A673 (cell line): ENCODE measurements around the gene HSPG2. TPM values are rescaled to one million over a fixed set of nuclear protein-coding genes. Genes with fewer than 3 reads are reported as not detected.

Experiments used
- BruUV-seq: library from RNA; stranded (reverse); fragments of 400-500 nt; replicated peaks from 2 replicates; lab custom pipeline; 2021; lab: Mats Ljungman, UMichigan
- CTCF ChIA-PET: fragments of 300-600 bp; sonication (Branson Sonifier 250); formaldehyde crosslinking; loops from one replicate; lab custom pipeline; 2022; ENCODE audit warnings: antibody characterized with exemption; lab: Charles Lee
- POLR2A ChIA-PET: fragments of 300-600 bp; sonication (Branson Sonifier 250); formaldehyde crosslinking; loops from one replicate; lab custom pipeline; 2022; ENCODE audit warnings: antibody characterized with exemption; ENCODE audit not compliant: low non-redundant PET; lab: Charles Lee
- DNase-seq: peaks from one replicate; pipeline ENCODE4 v3.0.0-alpha.2; 2015; ENCODE audit warnings: low spot score
- H3K27ac ChIP-seq: fragments of 200-600 bp; sonication (generic); 2 replicates; pipeline ENCODE4 v1.5.1; 2016; ENCODE audit warnings: mixed run types, low read depth, mild to moderate bottlenecking, mixed read lengths, antibody characterized with exemption, low read length; ENCODE audit not compliant: poor library complexity, severe bottlenecking
- H3K27me3 ChIP-seq: fragments of 200-600 bp; sonication (generic); replicated peaks from 2 replicates; pipeline ENCODE4 v1.6.1; 2017; ENCODE audit warnings: mixed run types, low read depth, mild to moderate bottlenecking, mixed read lengths, antibody characterized with exemption, low read length; ENCODE audit not compliant: insufficient read depth, poor library complexity
- H3K36me3 ChIP-seq: fragments of 200-600 bp; sonication (generic); 2 replicates; pipeline ENCODE4 v1.6.1; 2016; ENCODE audit warnings: mixed run types, mild to moderate bottlenecking, mixed read lengths, antibody characterized with exemption, low read length; ENCODE audit not compliant: insufficient read depth, poor library complexity, severe bottlenecking
- H3K4me1 ChIP-seq: fragments of 200-600 bp; sonication (generic); 2 replicates; pipeline ENCODE4 v1.6.1; 2017; ENCODE audit warnings: mixed run types, mild to moderate bottlenecking, mixed read lengths, antibody characterized with exemption, low read length; ENCODE audit not compliant: insufficient read depth, poor library complexity, severe bottlenecking
- H3K4me3 ChIP-seq: fragments of 200-600 bp; sonication (generic); 2 replicates; pipeline ENCODE4 v1.5.1; 2016; ENCODE audit warnings: low read depth, mixed run types, mild to moderate bottlenecking, mixed read lengths, low read length; ENCODE audit not compliant: poor library complexity, severe bottlenecking
- H3K9me3 ChIP-seq: fragments of 200-600 bp; sonication (generic); 2 replicates; pipeline ENCODE4 v1.6.1; 2016; ENCODE audit warnings: mixed run types, low read depth, mild to moderate bottlenecking, mixed read lengths, antibody characterized with exemption, low read length; ENCODE audit not compliant: poor library complexity, severe bottlenecking
- EZH2 ChIP-seq: fragments of 200-600 bp; sonication (generic); IDR thresholded peaks from 2 replicates; pipeline ENCODE4 v1.6.1; 2017; ENCODE audit warnings: borderline replicate concordance, low read depth, mild to moderate bottlenecking, mixed read lengths, antibody characterized with exemption, low read length; ENCODE audit not compliant: poor library complexity, severe bottlenecking
- intact Hi-C: fragments of 100-400 bp; cut with micrococcal nuclease; formaldehyde crosslinking; loops from one replicate; pipeline ENCODE4 v1.10.0; 2022; ENCODE audit not compliant: unreplicated experiment
- total RNA-seq: library from RNA; stranded (reverse); gene quantifications from 2 replicates; pipeline ENCODE4 v1.2.3, GENCODE V29; 2021
- TF ChIP-seq, protein P1 (sequence below): fragments of 300-800, 200-600 bp; sonication (generic); conservative IDR thresholded peaks from 2 replicates; pipeline ENCODE4 v1.5.1; 2017; ENCODE audit warnings: low read depth, mild to moderate bottlenecking, antibody characterized with exemption, low read length, moderate library complexity, mixed read lengths

HSPG2 gene
- total RNA-seq, 1 experiment from 2014 or later = 10.4 TPM

DNA sequence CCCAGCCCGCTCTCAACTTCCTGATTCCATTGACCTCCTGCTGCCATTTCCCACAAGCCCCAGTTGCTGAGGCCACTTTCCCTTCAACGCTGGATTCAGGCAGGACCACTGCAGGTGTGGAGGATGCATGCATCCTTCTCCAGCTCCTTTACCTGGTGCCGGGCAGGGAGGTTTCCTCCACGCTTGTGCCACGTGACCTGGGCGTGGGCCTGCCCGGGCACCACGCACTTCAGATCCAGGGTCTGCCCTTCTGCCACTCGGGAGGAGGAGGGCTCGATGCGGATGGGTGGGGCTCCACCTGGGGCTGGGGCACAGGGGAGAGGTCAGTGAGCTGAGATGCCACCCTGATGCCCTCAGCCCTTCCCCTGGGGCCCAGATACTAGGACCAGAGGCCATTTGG lies 93.1 kb downstream of the HSPG2 start:
- no peaks in the 10 kb centered on the region for H3K9me3 ChIP-seq
- CTCF ChIA-PET = no interaction called here
- no peak overlapping the region for H3K27ac ChIP-seq
- H3K27me3 ChIP-seq = no peaks in the 10 kb centered on the region
- TF ChIP-seq, protein P1, sequence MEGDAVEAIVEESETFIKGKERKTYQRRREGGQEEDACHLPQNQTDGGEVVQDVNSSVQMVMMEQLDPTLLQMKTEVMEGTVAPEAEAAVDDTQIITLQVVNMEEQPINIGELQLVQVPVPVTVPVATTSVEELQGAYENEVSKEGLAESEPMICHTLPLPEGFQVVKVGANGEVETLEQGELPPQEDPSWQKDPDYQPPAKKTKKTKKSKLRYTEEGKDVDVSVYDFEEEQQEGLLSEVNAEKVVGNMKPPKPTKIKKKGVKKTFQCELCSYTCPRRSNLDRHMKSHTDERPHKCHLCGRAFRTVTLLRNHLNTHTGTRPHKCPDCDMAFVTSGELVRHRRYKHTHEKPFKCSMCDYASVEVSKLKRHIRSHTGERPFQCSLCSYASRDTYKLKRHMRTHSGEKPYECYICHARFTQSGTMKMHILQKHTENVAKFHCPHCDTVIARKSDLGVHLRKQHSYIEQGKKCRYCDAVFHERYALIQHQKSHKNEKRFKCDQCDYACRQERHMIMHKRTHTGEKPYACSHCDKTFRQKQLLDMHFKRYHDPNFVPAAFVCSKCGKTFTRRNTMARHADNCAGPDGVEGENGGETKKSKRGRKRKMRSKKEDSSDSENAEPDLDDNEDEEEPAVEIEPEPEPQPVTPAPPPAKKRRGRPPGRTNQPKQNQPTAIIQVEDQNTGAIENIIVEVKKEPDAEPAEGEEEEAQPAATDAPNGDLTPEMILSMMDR = no peak
- no peak for TF ChIP-seq EZH2
- H3K4me3 ChIP-seq = no peak overlapping the region
- no peaks in the 10 kb centered on the region for H3K4me1 ChIP-seq
- BruUV-seq = no TSS peak
- POLR2A ChIA-PET = no interaction called here
- no peak for DNase-seq
- H3K36me3 ChIP-seq = no peaks in the 10 kb centered on the region
- intact Hi-C loops = no loop called here

DNA sequence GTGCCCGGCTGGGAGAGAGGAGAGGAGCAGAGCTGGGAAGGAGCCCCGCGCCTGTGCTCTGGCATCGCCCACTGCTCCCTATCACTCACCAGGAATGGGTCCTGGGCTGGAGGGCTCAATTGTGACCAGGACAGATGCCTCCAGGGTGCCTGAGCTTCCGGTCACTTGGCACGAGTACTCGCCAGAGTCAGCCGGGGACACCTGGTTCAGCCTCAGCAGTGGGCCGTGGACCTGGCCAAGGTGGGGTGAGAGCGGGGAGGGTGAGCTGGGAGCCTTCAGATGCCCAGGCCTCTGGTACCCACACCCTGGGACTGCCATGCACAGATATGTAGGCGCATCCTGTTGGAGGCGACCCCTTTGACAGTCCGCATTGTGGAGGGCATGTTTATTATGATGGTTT lies 93.9 kb downstream of the HSPG2 start:
- H3K36me3 ChIP-seq = no peaks in the 10 kb centered on the region
- H3K4me3 ChIP-seq = no peak overlapping the region
- intact Hi-C loops = no loop called here
- no peaks in the 10 kb centered on the region for H3K4me1 ChIP-seq
- no TSS peak for BruUV-seq
- H3K27me3 ChIP-seq = no peaks in the 10 kb centered on the region
- DNase-seq = no peak
- no peak overlapping the region for H3K27ac ChIP-seq
- H3K9me3 ChIP-seq = no peaks in the 10 kb centered on the region
- TF ChIP-seq, protein P1 = no peak
- TF ChIP-seq EZH2 = no peak
- ChIA-PET POLR2A (no interaction called here), CTCF (no interaction called here)

DNA sequence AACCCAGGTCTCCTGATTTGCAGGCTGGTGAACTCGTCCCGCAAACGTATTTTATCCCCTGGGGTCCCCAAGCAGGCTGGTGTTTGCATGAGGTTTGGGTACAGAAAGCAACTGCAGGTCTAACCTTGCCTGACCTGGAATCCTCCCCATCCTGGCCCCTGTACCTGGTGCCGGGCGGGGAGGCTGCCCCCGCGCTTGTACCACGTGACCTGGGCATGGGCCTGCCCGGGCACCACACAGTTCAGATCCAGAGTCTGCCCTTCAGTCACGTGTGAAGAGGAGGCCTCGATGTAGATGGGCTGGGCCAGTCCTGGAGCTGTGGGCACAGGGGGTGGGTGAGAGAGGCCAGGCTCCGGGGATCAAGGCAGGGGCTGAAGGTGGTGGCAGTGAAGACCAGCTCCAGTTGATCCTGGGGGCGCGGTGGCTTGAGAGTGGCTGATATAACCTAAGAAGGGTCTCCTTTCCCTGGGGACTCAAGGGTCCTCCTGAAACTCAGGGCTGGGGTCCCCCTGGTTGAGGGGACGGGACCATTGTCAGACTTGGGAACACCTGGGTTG lies 94.4 kb downstream of the HSPG2 start:
- POLR2A ChIA-PET = no interaction called here
- no peak for DNase-seq
- H3K4me3 ChIP-seq = no peak overlapping the region
- no TSS peak for BruUV-seq
- CTCF ChIA-PET = no interaction called here
- H3K4me1 ChIP-seq = no peaks in the 10 kb centered on the region
- TF ChIP-seq, protein P1 = no peak
- no peak for TF ChIP-seq EZH2
- H3K27ac ChIP-seq = no peak overlapping the region
- H3K27me3 ChIP-seq = no peaks in the 10 kb centered on the region
- no peaks in the 10 kb centered on the region for H3K9me3 ChIP-seq
- H3K36me3 ChIP-seq = no peaks in the 10 kb centered on the region
- intact Hi-C loops = no loop called here
